ENCODE results near the gene ACSF3.

Gene ACSF3

GRCh38 chr16:89130448-89130847 lies 36.8 kb downstream of the ACSF3 start:
- DNase-seq (ENCODE audit: low read depth in 2 of 2) = no peak

GRCh38 chr16:89131783-89132182 lies 38.1 kb downstream of the ACSF3 start:
- DNase-seq (ENCODE audit: low read depth in 2 of 2) = no peak

GRCh38 chr16:89132194-89133005 lies 38.7 kb downstream of the ACSF3 start:
- no peak for DNase-seq (ENCODE audit: low read depth in 2 of 2)

- DNase-seq (ENCODE audit: low read depth in 2 of 2) = no peak
Observed at GRCh38 chr16:89133457-89134127, 39.9 kb downstream of the ACSF3 start.

- DNase-seq (ENCODE audit: low read depth in 2 of 2) = no peak
Observed at GRCh38 chr16:89134269-89134668, 40.6 kb downstream of the ACSF3 start.

- DNase-seq (ENCODE audit: low read depth in 2 of 2) = no peak
Observed at GRCh38 chr16:89135166-89135565, 41.5 kb downstream of the ACSF3 start.

GRCh38 chr16:89135971-89136765 lies 42.5 kb downstream of the ACSF3 start:
- DNase-seq (ENCODE audit: low read depth in 2 of 2) = no peak

DNA sequence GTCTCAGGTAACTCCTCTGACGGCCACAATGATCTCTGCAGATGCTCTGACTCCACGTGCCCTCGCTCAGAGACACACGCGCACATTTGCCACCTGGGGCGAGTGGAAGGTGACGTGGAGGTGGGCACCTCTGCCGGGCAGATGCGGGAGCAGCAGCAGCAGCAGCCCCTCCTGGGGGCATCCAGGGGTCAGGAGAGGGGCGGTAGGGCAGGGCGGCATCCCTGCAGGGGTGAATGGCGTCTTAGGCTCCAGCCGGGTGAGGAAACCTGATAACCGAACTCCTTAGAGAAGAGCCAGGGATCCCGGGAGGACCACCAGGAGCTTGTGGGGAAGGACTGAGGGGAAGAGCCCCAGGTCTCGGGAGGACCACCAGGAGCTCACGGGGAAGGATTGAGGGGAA lies 43.3 kb downstream of the ACSF3 start:
- DNase-seq (ENCODE audit: low read depth in 2 of 2) = no peak

DNA sequence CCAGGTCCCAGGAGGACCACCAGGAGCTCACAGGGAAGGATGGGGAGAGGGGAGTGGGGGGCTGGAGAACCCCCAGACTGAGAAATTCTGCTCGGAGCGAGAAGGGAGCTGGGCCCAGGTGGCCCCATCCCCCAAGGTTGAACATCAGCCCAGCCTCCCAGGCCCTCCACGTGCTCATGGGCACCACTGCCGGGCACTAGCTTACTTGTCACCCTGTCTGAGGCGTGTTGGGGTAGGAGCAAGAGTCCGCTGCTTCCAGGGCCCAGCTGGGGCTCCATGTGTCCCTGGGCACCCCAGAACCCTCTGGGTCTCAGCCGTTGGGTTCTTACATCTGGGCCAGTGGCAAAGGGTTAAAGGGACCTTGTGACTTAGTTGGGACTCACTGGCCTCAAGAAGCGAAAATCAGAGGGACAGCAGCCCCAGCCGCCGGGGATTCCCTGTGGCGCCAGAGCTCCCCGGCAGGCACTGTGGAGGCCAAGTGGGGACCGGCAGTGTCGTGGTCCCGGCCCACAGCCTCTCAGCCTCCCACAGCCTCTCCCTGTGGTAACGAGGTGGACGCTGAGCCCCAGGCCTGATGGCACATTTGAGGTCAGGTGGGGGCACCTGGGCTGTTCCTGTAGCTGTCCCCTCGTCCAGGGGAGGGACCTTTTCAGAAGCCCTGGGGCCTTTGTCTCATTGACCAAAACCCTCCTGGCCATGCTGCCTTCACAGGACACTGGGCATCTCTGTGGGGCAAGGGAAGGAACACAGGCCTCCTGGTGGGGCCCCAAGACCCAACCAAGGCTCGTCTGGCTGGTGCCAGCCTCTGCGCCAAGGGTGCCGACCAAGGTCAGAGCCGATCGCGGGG lies 44.2 kb downstream of the ACSF3 start:
- DNase-seq (ENCODE audit: low read depth in 2 of 2) = no peak

DNA sequence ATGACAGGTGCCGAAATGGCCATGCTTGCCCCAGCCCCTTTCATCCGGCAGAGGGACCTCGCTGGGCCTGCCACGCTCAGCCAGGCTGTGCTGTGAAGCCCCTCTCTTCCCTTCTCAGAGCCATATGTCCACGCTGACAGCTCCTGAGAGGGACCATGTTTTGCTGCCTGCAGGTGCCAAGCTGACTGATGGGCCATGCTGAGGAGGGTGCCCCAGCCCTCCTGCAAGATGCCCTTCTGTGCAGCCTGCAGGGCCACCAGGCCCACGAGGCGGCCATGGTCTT lies 44.8 kb downstream of the ACSF3 start:
- DNase-seq (ENCODE audit: low read depth in 2 of 2) = no peak

- DNase-seq (ENCODE audit: low read depth in 2 of 2) = no peak
Observed at GRCh38 chr16:89138843-89139520, 45.3 kb downstream of the ACSF3 start.

GRCh38 chr16:89139907-89140361 lies 46.3 kb downstream of the ACSF3 start:
- no peak for DNase-seq (ENCODE audit: low read depth in 2 of 2)

DNA sequence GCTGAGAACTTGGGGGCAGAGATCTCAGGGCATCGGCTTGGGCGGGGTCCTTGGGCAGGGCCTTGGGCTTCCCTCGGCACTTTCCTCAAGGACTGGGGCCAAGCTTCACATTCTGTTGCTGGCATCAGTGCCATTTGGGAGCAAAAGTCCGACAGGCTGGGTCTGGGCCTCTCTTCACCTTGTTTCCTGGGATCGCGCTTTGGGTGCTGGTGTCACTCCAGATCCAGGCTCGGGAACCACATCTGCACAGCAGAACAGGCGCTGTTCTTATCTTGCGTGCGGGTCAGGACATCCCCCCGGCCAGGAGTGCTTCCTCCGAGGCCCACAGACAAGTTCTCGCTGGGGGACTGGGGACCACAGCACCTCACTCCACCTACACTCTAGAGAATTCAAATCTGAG lies 46.7 kb downstream of the ACSF3 start:
- no peak for DNase-seq (ENCODE audit: low read depth in 2 of 2)

GRCh38 chr16:89140981-89141883 lies 47.6 kb downstream of the ACSF3 start:
- no peak for DNase-seq (ENCODE audit: low read depth in 2 of 2)

- DNase-seq (ENCODE audit: low read depth in 2 of 2) = no peak
Observed at GRCh38 chr16:89141884-89142267, 48.2 kb downstream of the ACSF3 start.

DNA sequence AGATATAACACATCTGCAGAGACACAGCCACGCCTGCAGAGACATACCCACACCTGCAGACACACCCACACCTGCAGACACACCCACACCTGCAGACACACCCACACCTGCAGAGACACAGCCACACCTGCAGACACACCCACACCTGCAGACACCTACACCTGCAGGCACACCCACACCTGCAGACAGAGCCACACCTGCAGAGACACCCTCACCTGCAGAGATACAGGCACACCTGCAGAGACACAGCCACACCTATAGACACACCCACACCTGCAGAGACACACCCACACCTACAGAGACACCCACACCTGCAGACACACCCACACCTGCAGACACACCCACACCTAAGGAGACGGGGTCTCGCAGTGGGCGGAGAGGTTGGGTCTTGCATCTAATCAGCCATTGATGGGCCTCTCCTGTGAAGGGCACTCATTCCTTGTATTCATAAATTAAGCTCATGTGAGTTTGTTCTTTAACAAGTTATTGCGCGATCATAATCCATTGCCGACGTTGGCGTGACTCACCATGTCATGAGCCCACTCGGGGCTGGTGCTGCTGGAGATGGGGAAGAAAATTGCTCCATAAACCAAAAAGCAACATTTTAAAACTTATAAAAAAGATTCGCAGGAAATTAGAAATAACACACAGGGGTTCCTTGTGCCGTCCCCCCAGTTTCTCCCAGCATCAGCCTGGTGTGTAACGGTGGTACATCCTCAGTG lies 49.0 kb downstream of the ACSF3 start:
- DNase-seq (ENCODE audit: low read depth in 2 of 2) = no peak

GRCh38 chr16:89143201-89143741 lies 49.6 kb downstream of the ACSF3 start:
- no peak for DNase-seq (ENCODE audit: low read depth in 2 of 2)

- DNase-seq (ENCODE audit: low read depth in 2 of 2) = no peak
Observed at GRCh38 chr16:89143911-89144675, 50.4 kb downstream of the ACSF3 start.
